Hepatocyte (in vitro differentiated cells): ENCODE results near the gene RGS6.

Experiments
- EZH2 ChIP-seq: fragments of 200-600 bp; sonication (generic); IDR thresholded peaks from 2 replicates; pipeline ENCODE4 v1.6.1; 2016; ENCODE audit warnings: antibody characterized with exemption, mild to moderate bottlenecking, borderline replicate concordance
- EZH2phosphoT487 ChIP-seq: fragments of 200-600 bp; sonication (generic); IDR thresholded peaks from one replicate; pipeline ENCODE4 v1.6.1; 2018; ENCODE audit warnings: antibody characterized with exemption, mild to moderate bottlenecking, low read depth, moderate library complexity; ENCODE audit not compliant: unreplicated experiment, severe bottlenecking
- TF ChIP-seq, protein P1 (sequence below): fragments of 200-600 bp; sonication (generic); IDR thresholded peaks from 2 replicates; pipeline ENCODE4 v1.5.1; 2016; ENCODE audit warnings: antibody characterized with exemption, mild to moderate bottlenecking; ENCODE audit not compliant: poor library complexity

DNA sequence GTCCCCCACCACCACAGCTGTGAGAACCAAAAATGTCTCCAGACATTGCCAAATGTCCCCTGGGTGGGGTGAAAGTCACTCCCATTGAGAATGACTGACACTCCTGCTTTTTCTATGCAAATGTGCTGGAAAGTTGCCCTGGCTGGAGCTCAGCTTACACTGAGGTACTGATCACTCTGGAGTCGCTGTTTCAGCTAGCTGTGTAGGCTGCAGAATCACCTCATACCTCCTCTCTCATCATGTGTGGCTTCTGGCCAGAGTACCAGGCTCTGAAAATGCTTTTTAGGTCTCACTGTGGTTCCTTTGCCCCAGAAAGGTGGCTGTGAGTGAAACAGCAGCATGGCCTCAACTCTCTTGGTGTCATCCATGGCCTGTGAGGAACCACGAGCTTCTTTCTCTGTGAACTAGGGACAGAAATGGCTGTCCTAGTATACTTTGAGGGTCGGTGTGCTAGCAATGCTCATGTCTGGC is 547.3 kb downstream of the RGS6 start:
- TF ChIP-seq, protein P1, sequence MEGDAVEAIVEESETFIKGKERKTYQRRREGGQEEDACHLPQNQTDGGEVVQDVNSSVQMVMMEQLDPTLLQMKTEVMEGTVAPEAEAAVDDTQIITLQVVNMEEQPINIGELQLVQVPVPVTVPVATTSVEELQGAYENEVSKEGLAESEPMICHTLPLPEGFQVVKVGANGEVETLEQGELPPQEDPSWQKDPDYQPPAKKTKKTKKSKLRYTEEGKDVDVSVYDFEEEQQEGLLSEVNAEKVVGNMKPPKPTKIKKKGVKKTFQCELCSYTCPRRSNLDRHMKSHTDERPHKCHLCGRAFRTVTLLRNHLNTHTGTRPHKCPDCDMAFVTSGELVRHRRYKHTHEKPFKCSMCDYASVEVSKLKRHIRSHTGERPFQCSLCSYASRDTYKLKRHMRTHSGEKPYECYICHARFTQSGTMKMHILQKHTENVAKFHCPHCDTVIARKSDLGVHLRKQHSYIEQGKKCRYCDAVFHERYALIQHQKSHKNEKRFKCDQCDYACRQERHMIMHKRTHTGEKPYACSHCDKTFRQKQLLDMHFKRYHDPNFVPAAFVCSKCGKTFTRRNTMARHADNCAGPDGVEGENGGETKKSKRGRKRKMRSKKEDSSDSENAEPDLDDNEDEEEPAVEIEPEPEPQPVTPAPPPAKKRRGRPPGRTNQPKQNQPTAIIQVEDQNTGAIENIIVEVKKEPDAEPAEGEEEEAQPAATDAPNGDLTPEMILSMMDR: no peak
- no peak for TF ChIP-seq EZH2
- no peak for TF ChIP-seq EZH2phosphoT487
